PC-9 (cell line): ENCODE measurements around the gene FUT8. TPM values are rescaled to one million over a fixed set of nuclear protein-coding genes. Genes with fewer than 3 reads are reported as not detected.
A peak's percentile ranks its signal among the peaks of the same experiment; 100 is the strongest.

Experiments
- BruUV-seq: library from RNA; stranded (reverse); fragments of 400-500 nt; replicated peaks from 2 replicates; lab custom pipeline; 2021; lab: Mats Ljungman, UMichigan
- CTCF ChIA-PET: fragments of 300-600 bp; sonication (Branson Sonifier 250); formaldehyde crosslinking; loops from one replicate; lab custom pipeline; 2022; ENCODE audit warnings: antibody characterized with exemption; lab: Charles Lee
- POLR2A ChIA-PET: fragments of 300-600 bp; sonication (Branson Sonifier 250); formaldehyde crosslinking; loops from one replicate; lab custom pipeline; 2022; ENCODE audit warnings: antibody characterized with exemption; ENCODE audit not compliant: unreplicated experiment; lab: Charles Lee
- DNase-seq, 2 experiments: peaks; one replicate each; pipeline versions ENCODE4 v3.0.0 to v3.0.0-alpha.2; 2015 to 2022; ENCODE audit warnings: mixed read lengths in 1 of 2
- H2AFZ ChIP-seq: fragments of 200-600 bp; sonication (generic); 2 replicates; pipeline ENCODE4 v1.8.1; 2017; ENCODE audit warnings: antibody characterized with exemption
- H3F3A ChIP-seq: fragments of 200-600 bp; sonication (generic); 2 replicates; pipeline ENCODE4 v1.8.1; 2017; ENCODE audit warnings: antibody characterized with exemption, mild to moderate bottlenecking, low read depth; ENCODE audit not compliant: insufficient read depth
- H3K27ac ChIP-seq: fragments of 200-600 bp; sonication (generic); 2 replicates; pipeline ENCODE4 v1.6.1; 2016; ENCODE audit warnings: mixed run types
- H3K27me3 ChIP-seq: fragments of 200-600 bp; sonication (generic); 2 replicates; pipeline ENCODE4 v1.6.1; 2016; ENCODE audit warnings: low read depth, mixed run types; ENCODE audit not compliant: insufficient read depth
- H3K36me3 ChIP-seq: fragments of 200-600 bp; sonication (generic); 2 replicates; pipeline ENCODE4 v1.6.1; 2016; ENCODE audit warnings: low read depth, mixed run types
- H3K4me1 ChIP-seq: fragments of 200-600 bp; sonication (generic); replicated peaks from 2 replicates; pipeline ENCODE4 v1.6.1; 2016; ENCODE audit warnings: mixed run types; ENCODE audit not compliant: insufficient read depth
- H3K4me2 ChIP-seq: fragments of 200-600 bp; sonication (generic); 2 replicates; pipeline ENCODE4 v1.6.1; 2017; ENCODE audit warnings: mixed run types
- H3K4me3 ChIP-seq: fragments of 200-600 bp; sonication (generic); 2 replicates; pipeline ENCODE4 v1.6.1; 2016; ENCODE audit warnings: mixed run types
- H3K79me2 ChIP-seq: fragments of 200-600 bp; sonication (generic); 2 replicates; pipeline ENCODE4 v1.6.1; 2017; ENCODE audit warnings: low read depth, mixed run types
- H3K9me2 ChIP-seq: fragments of 200-600 bp; sonication (generic); 2 replicates; pipeline ENCODE4 v1.8.1; 2017; ENCODE audit warnings: mild to moderate bottlenecking; ENCODE audit not compliant: insufficient read depth
- H3K9me3 ChIP-seq: fragments of 200-600 bp; sonication (generic); 2 replicates; pipeline ENCODE4 v1.8.1; 2016; ENCODE audit warnings: low read depth; ENCODE audit not compliant: insufficient read depth
- H4K20me1 ChIP-seq: fragments of 200-600 bp; sonication (generic); 2 replicates; pipeline ENCODE4 v1.8.1; 2017; ENCODE audit not compliant: insufficient read depth
- EZH2 ChIP-seq: fragments of 200-600 bp; sonication (generic); IDR thresholded peaks from 2 replicates; pipeline ENCODE4 v1.8.0; 2017; ENCODE audit warnings: antibody characterized with exemption, low read depth
- intact Hi-C: fragments of 100-400 bp; cut with micrococcal nuclease; formaldehyde crosslinking; loops from one replicate; pipeline ENCODE4 v1.10.0; 2022; ENCODE audit not compliant: unreplicated experiment
- total RNA-seq: library from RNA; stranded (reverse); gene quantifications from 2 replicates; pipeline ENCODE4 v1.2.3, GENCODE V29; 2021
- TF ChIP-seq, protein P1 (sequence below): fragments of 200-600 bp; sonication (generic); conservative IDR thresholded peaks from 2 replicates; pipeline ENCODE4 v1.6.1; 2017; ENCODE audit warnings: mixed run types, antibody characterized with exemption, mild to moderate bottlenecking, moderate library complexity

The FUT8 gene
- total RNA-seq, 1 experiment from 2014 or later: 134 TPM

GRCh38 chr14:65434216-65434850, 21.8 kb downstream of the FUT8 start:
- Histone ChIP-seq H3K4me1 (peaks cover 20% of the 10 kb centered on the region), H3K27me3 (no peaks in the 10 kb centered on the region), H3K36me3 (peaks cover 15% of the 10 kb centered on the region), H3K79me2 (peaks cover 98% of the 10 kb centered on the region), H3K9me2 (no peaks in the 10 kb centered on the region), H3K4me3 (no peak overlapping the region), H3F3A (peaks cover 40% of the 10 kb centered on the region), H3K4me2 (no peak overlapping the region), H4K20me1 (peaks cover 15% of the 10 kb centered on the region), H3K9me3 (peaks cover 3% of the 10 kb centered on the region; the same call in 1 of the 2 replicates), H2AFZ (no peak overlapping the region), H3K27ac (peak overlapping the region; percentile 2; the same call in 1 of the 2 replicates)
- CTCF ChIA-PET: no interaction called here
- POLR2A ChIA-PET: interaction anchor here (0.6 kb wide), 1 partner anchor 82 kb away, joined by 3 read pairs; no protein-coding TSS in a partner anchor
- DNase-seq: peak in 1 of 2 experiments; percentile 32
- no TSS peak for BruUV-seq
- intact Hi-C loops: no loop called here
- no peak for TF ChIP-seq EZH2
- TF ChIP-seq, protein P1, sequence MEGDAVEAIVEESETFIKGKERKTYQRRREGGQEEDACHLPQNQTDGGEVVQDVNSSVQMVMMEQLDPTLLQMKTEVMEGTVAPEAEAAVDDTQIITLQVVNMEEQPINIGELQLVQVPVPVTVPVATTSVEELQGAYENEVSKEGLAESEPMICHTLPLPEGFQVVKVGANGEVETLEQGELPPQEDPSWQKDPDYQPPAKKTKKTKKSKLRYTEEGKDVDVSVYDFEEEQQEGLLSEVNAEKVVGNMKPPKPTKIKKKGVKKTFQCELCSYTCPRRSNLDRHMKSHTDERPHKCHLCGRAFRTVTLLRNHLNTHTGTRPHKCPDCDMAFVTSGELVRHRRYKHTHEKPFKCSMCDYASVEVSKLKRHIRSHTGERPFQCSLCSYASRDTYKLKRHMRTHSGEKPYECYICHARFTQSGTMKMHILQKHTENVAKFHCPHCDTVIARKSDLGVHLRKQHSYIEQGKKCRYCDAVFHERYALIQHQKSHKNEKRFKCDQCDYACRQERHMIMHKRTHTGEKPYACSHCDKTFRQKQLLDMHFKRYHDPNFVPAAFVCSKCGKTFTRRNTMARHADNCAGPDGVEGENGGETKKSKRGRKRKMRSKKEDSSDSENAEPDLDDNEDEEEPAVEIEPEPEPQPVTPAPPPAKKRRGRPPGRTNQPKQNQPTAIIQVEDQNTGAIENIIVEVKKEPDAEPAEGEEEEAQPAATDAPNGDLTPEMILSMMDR: no peak

GRCh38 chr14:65438266-65438933, 25.9 kb downstream of the FUT8 start:
- Histone ChIP-seq H3K9me2 (no peaks in the 10 kb centered on the region; the same call in 1 of the 2 replicates), H3F3A (peaks cover 43% of the 10 kb centered on the region), H2AFZ (no peak overlapping the region), H4K20me1 (peaks cover 25% of the 10 kb centered on the region), H3K4me2 (no peak overlapping the region), H3K27me3 (no peaks in the 10 kb centered on the region), H3K27ac (peak overlapping the region; percentile 25), H3K4me3 (no peak overlapping the region), H3K4me1 (peaks cover 22% of the 10 kb centered on the region), H3K36me3 (peaks cover 15% of the 10 kb centered on the region), H3K79me2 (peaks cover 98% of the 10 kb centered on the region), H3K9me3 (peaks cover 3% of the 10 kb centered on the region; the same call in 1 of the 2 replicates)
- DNase-seq: no peak
- TF ChIP-seq, protein P1: no peak
- TF ChIP-seq EZH2: no peak
- POLR2A ChIA-PET: no interaction called here
- no TSS peak for BruUV-seq
- CTCF ChIA-PET: no interaction called here
- intact Hi-C loops: no loop called here

GRCh38 chr14:65439117-65439516, 26.6 kb downstream of the FUT8 start:
- Histone ChIP-seq H3F3A (peaks cover 50% of the 10 kb centered on the region), H3K27me3 (no peaks in the 10 kb centered on the region), H3K4me3 (no peak overlapping the region), H3K27ac (0 out of 2 replicates have a peak overlapping the region, but pooled peaks have one; percentile 25), H3K36me3 (peaks cover 15% of the 10 kb centered on the region), H3K79me2 (peaks cover 98% of the 10 kb centered on the region), H3K9me3 (peaks cover 3% of the 10 kb centered on the region; the same call in 1 of the 2 replicates), H4K20me1 (peaks cover 28% of the 10 kb centered on the region), H3K9me2 (no peaks in the 10 kb centered on the region; the same call in 1 of the 2 replicates), H3K4me2 (no peak overlapping the region), H2AFZ (no peak overlapping the region), H3K4me1 (peaks cover 22% of the 10 kb centered on the region)
- no TSS peak for BruUV-seq
- peak in 1 of 2 experiments; percentile 36 for DNase-seq
- intact Hi-C loops: no loop called here
- ChIA-PET POLR2A (interaction anchor here (0.6 kb wide), 1 partner anchor 441 kb away, joined by 10 read pairs; no protein-coding TSS in a partner anchor), CTCF (no interaction called here)
- TF ChIP-seq, protein P1: no peak
- TF ChIP-seq EZH2: no peak
